ENCODE results near the gene KIAA0040. TPM values are rescaled to one million over a fixed set of nuclear protein-coding genes. Genes with fewer than 3 reads are reported as not detected.

Gene KIAA0040
- total and polyA plus RNA-seq, 4 donors, result 4.6 to 12.0 (median 5.7) TPM

GRCh38 chr1:175163702-175164101 is 28.9 kb downstream of the KIAA0040 start (continued):
- TF ChIP-seq HNF4A (conservative IDR thresholded peaks at IDR 0.05) (no peak), ZBTB33 (IDR thresholded peaks at IDR 0.05) (no peak), JUND (IDR thresholded peaks at IDR 0.05) (no peak), FOXA1 (IDR thresholded peaks at IDR 0.05) (no peak), MAX (IDR thresholded peaks at IDR 0.05) (no peak), FOXA2 (IDR thresholded peaks at IDR 0.05) (no peak), EGR1 (IDR thresholded peaks at IDR 0.05; ENCODE audit: low read depth in 2 of 2) (no peak), GABPA (IDR thresholded peaks at IDR 0.05 in 1 of 2, conservative IDR thresholded peaks at IDR 0.05 in 1 of 2) (no peak)

- Histone ChIP-seq H3K36me3 (ENCODE audit: control insufficient read depth in 4 of 4, insufficient read depth in 3 of 4, low read depth in 1 of 4, low read length in 3 of 4) (peaks cover 9 to 71% (median 46%) of the 10 kb centered on the region in 4 donors), H3K9ac (ENCODE audit: low read depth in 1 of 2, low read length in 2 of 2) (no peak overlapping the region), H3K27me3 (ENCODE audit: control insufficient read depth in 4 of 4, insufficient read depth in 4 of 4, low read length in 3 of 4) (no peaks in the 10 kb centered on the region), H3K27ac (ENCODE audit: low read depth in 1 of 2, low read length in 2 of 2) (no peak overlapping the region), H3K9me3 (ENCODE audit: control insufficient read depth in 4 of 4, low read length in 3 of 4) (no peaks in the 10 kb centered on the region), H3K4me3 (ENCODE audit: low read depth in 1 of 3, low read length in 3 of 3) (no peak overlapping the region), H3K4me1 (ENCODE audit: control insufficient read depth in 4 of 4, insufficient read depth in 4 of 4, low read length in 3 of 4) (no peaks in the 10 kb centered on the region)
- 89% methylated on average over 4 of the region's 4 CpGs for WGBS
- TF ChIP-seq EGR1 (IDR thresholded peaks at IDR 0.05; ENCODE audit: low read depth in 2 of 2) (no peak), HNF4A (conservative IDR thresholded peaks at IDR 0.05) (no peak), ATF3 (IDR thresholded peaks at IDR 0.05) (no peak), FOXA1 (IDR thresholded peaks at IDR 0.05) (no peak), CTCF (IDR thresholded peaks at IDR 0.05; ENCODE audit: low read depth, low read length, missing input control) (no peak), HNF4G (IDR thresholded peaks at IDR 0.05) (no peak), GABPA (IDR thresholded peaks at IDR 0.05 in 1 of 2, conservative IDR thresholded peaks at IDR 0.05 in 1 of 2) (no peak), NR2F2 (IDR thresholded peaks at IDR 0.05) (no peak)
- no peak for DNase-seq (ENCODE audit: low spot score)
Observed at GRCh38 chr1:175162955-175163354, 29.6 kb downstream of the KIAA0040 start.

GRCh38 chr1:175158170-175158591 is 34.4 kb downstream of the KIAA0040 start:
- Histone ChIP-seq H3K27me3 (ENCODE audit: control insufficient read depth in 4 of 4, insufficient read depth in 4 of 4, low read length in 3 of 4) (no peaks in the 10 kb centered on the region), H3K4me3 (ENCODE audit: low read depth in 1 of 3, low read length in 3 of 3) (no peak overlapping the region), H3K9me3 (ENCODE audit: control insufficient read depth in 4 of 4, low read length in 3 of 4) (no peaks in the 10 kb centered on the region), H3K9ac (ENCODE audit: low read depth in 1 of 2, low read length in 2 of 2) (no peak overlapping the region), H3K36me3 (ENCODE audit: control insufficient read depth in 4 of 4, insufficient read depth in 3 of 4, low read depth in 1 of 4, low read length in 3 of 4) (peaks cover 1 to 41% (median 26%) of the 10 kb centered on the region in 4 donors), H3K27ac (ENCODE audit: low read depth in 1 of 2, low read length in 2 of 2) (no peak overlapping the region), H3K4me1 (ENCODE audit: control insufficient read depth in 4 of 4, insufficient read depth in 4 of 4, low read length in 3 of 4) (peaks cover 3 to 14% (median 11%) of the 10 kb centered on the region in 4 donors)
- no peak for DNase-seq (ENCODE audit: low spot score)
- 98% methylated on average over 6 of the region's 6 CpGs for WGBS
- TF ChIP-seq HNF4G (IDR thresholded peaks at IDR 0.05) (no peak), TAF1 (conservative IDR thresholded peaks at IDR 0.05) (no peak), RAD21 (IDR thresholded peaks at IDR 0.05) (no peak), HNF4A (conservative IDR thresholded peaks at IDR 0.05) (no peak), GABPA (IDR thresholded peaks at IDR 0.05 in 1 of 2, conservative IDR thresholded peaks at IDR 0.05 in 1 of 2) (no peak), YY1 (IDR thresholded peaks at IDR 0.05) (no peak), MAX (IDR thresholded peaks at IDR 0.05) (no peak), REST (IDR thresholded peaks at IDR 0.05) (no peak), NR2F2 (IDR thresholded peaks at IDR 0.05) (no peak), FOXA1 (IDR thresholded peaks at IDR 0.05) (no peak), RXRA (IDR thresholded peaks at IDR 0.05) (no peak), FOXA2 (IDR thresholded peaks at IDR 0.05) (no peak), ZBTB33 (IDR thresholded peaks at IDR 0.05) (no peak), ATF3 (IDR thresholded peaks at IDR 0.05) (no peak)
